Caco-2 (cell line): ENCODE measurements around the gene S1PR2. TPM values are rescaled to one million over a fixed set of nuclear protein-coding genes. Genes with fewer than 3 reads are reported as not detected.
A peak's percentile ranks its signal among the peaks of the same experiment; 100 is the strongest.

Experiments
- BruUV-seq: library from RNA; stranded (reverse); fragments of 400-500 nt; replicated peaks from 2 replicates; lab custom pipeline; 2021; lab: Mats Ljungman, UMichigan
- CTCF ChIA-PET: fragments of 300-600 bp; sonication (Branson Sonifier 250); formaldehyde crosslinking; loops from one replicate; lab custom pipeline; 2022; ENCODE audit warnings: antibody characterized with exemption; lab: Charles Lee
- POLR2A ChIA-PET: fragments of 300-600 bp; sonication (Branson Sonifier 250); formaldehyde crosslinking; loops from one replicate; lab custom pipeline; 2022; ENCODE audit warnings: antibody characterized with exemption; lab: Charles Lee
- DNase-seq, 2 experiments: peaks; one replicate each; pipeline versions ENCODE4 v3.0.0 to v3.0.0-alpha.2; 2020 to 2022
- H3K27me3 ChIP-seq: replicated peaks from 2 replicates; pipeline ENCODE4 v1.6.0; 2011; ENCODE audit warnings: low read length; ENCODE audit not compliant: control insufficient read depth, insufficient read depth
- H3K36me3 ChIP-seq: 2 replicates; pipeline ENCODE4 v1.5.1; 2011; ENCODE audit warnings: low read length; ENCODE audit not compliant: control insufficient read depth, insufficient read depth
- H3K4me1 ChIP-seq: fragments of 250-450 bp; sonication (Bioruptor Pico); 2 replicates; pipeline ENCODE4 v1.5.1; 2020; ENCODE audit warnings: mild to moderate bottlenecking
- H3K4me3 ChIP-seq: 2 replicates; pipeline ENCODE4 v1.5.1; 2011; ENCODE audit warnings: low read depth, mild to moderate bottlenecking, control low read depth, low read length
- H3K9me3 ChIP-seq: fragments of 250-450 bp; sonication (Bioruptor Pico); 2 replicates; pipeline ENCODE4 v1.5.1; 2020; ENCODE audit warnings: mild to moderate bottlenecking, moderate library complexity
- H3K27ac Mint-ChIP-seq: one replicate; pipeline ENCODE4 v1.8.0; 2022; ENCODE audit warnings: mixed read lengths; ENCODE audit not compliant: unreplicated experiment
- H3K27me3 Mint-ChIP-seq: one replicate; pipeline ENCODE4 v1.8.0; 2022; ENCODE audit warnings: mixed read lengths; ENCODE audit not compliant: insufficient read depth, unreplicated experiment
- H3K36me3 Mint-ChIP-seq: one replicate; pipeline ENCODE4 v1.8.0; 2022; ENCODE audit warnings: mild to moderate bottlenecking, mixed read lengths; ENCODE audit not compliant: insufficient read depth, unreplicated experiment
- H3K4me1 Mint-ChIP-seq: one replicate; pipeline ENCODE4 v1.8.0; 2022; ENCODE audit warnings: low read depth, mixed read lengths; ENCODE audit not compliant: unreplicated experiment
- H3K4me3 Mint-ChIP-seq: one replicate; pipeline ENCODE4 v1.8.0; 2022; ENCODE audit warnings: mild to moderate bottlenecking, moderate library complexity, mixed read lengths; ENCODE audit not compliant: unreplicated experiment
- H3K9me3 Mint-ChIP-seq: one replicate; pipeline ENCODE4 v1.8.0; 2022; ENCODE audit warnings: mixed read lengths; ENCODE audit not compliant: unreplicated experiment
- CTCF ChIP-seq, 2 experiments: fragments of 200-600 bp in 1 of 2; IDR thresholded peaks; 1 replicate in 1 of 2; 2 replicates in 1 of 2; pipeline versions ENCODE4 v1.5.1 to v1.8.0; 2011 to 2022; ENCODE audit warnings: antibody characterized with exemption in 1 of 2, control low read depth in 1 of 2, inconsistent platforms in 1 of 2, low read depth in 1 of 2, low read length in 1 of 2, mild to moderate bottlenecking in 1 of 2, moderate library complexity in 1 of 2; ENCODE audit not compliant: insufficient read depth in 1 of 2, severe bottlenecking in 1 of 2, unreplicated experiment in 1 of 2
- intact Hi-C: fragments of 100-400 bp; cut with micrococcal nuclease; formaldehyde crosslinking; loops from one replicate; pipeline ENCODE4 v1.10.0; 2022; ENCODE audit not compliant: unreplicated experiment
- total RNA-seq: library from RNA; stranded (reverse); gene quantifications from 2 replicates; pipeline ENCODE4 v1.2.3, GENCODE V29; 2022

S1PR2 gene
- total RNA-seq, 1 experiment from 2014 or later: 6.2 TPM

- Mint-ChIP-seq H3K36me3 (peaks cover 8% of the 10 kb centered on the region), H3K9me3 (no peaks in the 10 kb centered on the region), H3K4me1 (peaks cover 6% of the 10 kb centered on the region), H3K27ac (no peak overlapping the region), H3K4me3 (peak overlapping the region; percentile 70), H3K27me3 (no peaks in the 10 kb centered on the region)
- peak overlapping the region; percentile 61 for H3K4me3 ChIP-seq
- H3K4me1 ChIP-seq: peaks cover 13% of the 10 kb centered on the region; the same call in 1 of the 2 replicates
- BruUV-seq: TSS peak; percentile 91
- intact Hi-C loops: loop anchor here (2.0 kb wide), 1 partner anchor 15 kb away; the partner anchor contains the start of gene ICAM4
- no peaks in the 10 kb centered on the region for H3K9me3 ChIP-seq
- no peaks in the 10 kb centered on the region for H3K27me3 ChIP-seq
- no peak for DNase-seq
- no peaks in the 10 kb centered on the region for H3K36me3 ChIP-seq
- ChIA-PET POLR2A (interaction anchor here (0.6 to 1.9 kb wide), 10 partner anchors 11 to 453 kb away, joined by 3 to 22 read pairs (median 6); partner anchors contain the start of genes FBXL12, ICAM4, ICAM5 and TYK2), CTCF (interaction anchor here (0.6 to 3.7 kb wide), 8 partner anchors 12 to 139 kb away, joined by 3 to 73 read pairs (median 13); partner anchors contain the start of genes ICAM5, RAVER1 and TYK2)
- TF ChIP-seq CTCF (IDR thresholded peaks at IDR 0.05; ENCODE audit: insufficient read depth in 1 of 2, low read depth in 1 of 2, low read length in 1 of 2, severe bottlenecking in 1 of 2, unreplicated experiment in 1 of 2): no peak
Observed at GRCh38 chr19:10271543-10272086, 40.5 kb upstream of the S1PR2 start.

- peak in 1 of 2 experiments; percentile 27 for TF ChIP-seq CTCF (IDR thresholded peaks at IDR 0.05; ENCODE audit: insufficient read depth in 1 of 2, low read depth in 1 of 2, low read length in 1 of 2, severe bottlenecking in 1 of 2, unreplicated experiment in 1 of 2)
- H3K4me3 ChIP-seq: peak within 1 kb of the TSS; percentile 61
- Mint-ChIP-seq H3K27ac (no peak within 1 kb of the TSS), H3K9me3 (no peaks in the 10 kb centered on the region), H3K36me3 (peaks cover 11% of the 10 kb centered on the region), H3K4me1 (peaks cover 6% of the 10 kb centered on the region), H3K4me3 (peak within 1 kb of the TSS; percentile 70), H3K27me3 (no peaks in the 10 kb centered on the region)
- no peaks in the 10 kb centered on the region for H3K9me3 ChIP-seq
- H3K27me3 ChIP-seq: no peaks in the 10 kb centered on the region
- BruUV-seq: TSS peak; percentile 98
- H3K36me3 ChIP-seq: no peaks in the 10 kb centered on the region
- intact Hi-C loops: loop anchor here (2.0 kb wide), 1 partner anchor 16 kb away; the partner anchor contains the start of gene ICAM4
- ChIA-PET CTCF (interaction anchor here (0.6 to 3.7 kb wide), 14 partner anchors 11 to 138 kb away, joined by 3 to 73 read pairs (median 6); partner anchors contain the start of genes ICAM5, RAVER1 and TYK2), POLR2A (interaction anchor here (0.6 to 1.9 kb wide), 12 partner anchors 10 to 452 kb away, joined by 3 to 22 read pairs (median 4); partner anchors contain the start of genes FBXL12, ICAM4, ICAM5 and TYK2)
- DNase-seq: peak; percentile 79 to 82
- peaks cover 13% of the 10 kb centered on the region; the same call in 1 of the 2 replicates for H3K4me1 ChIP-seq
Observed at GRCh38 chr19:10270616-10271394, 39.7 kb upstream of the S1PR2 start, which contains the start of gene ICAM1. Gene ICAM1, plus strand, starts transcription at chr19:10271120. Its CDS starts 40 bp downstream, at chr19:10271160.
